ENCODE data around the gene DTNBP1. TPM values are rescaled to one million over a fixed set of nuclear protein-coding genes. Genes with fewer than 3 reads are reported as not detected.
A peak's percentile ranks its signal among the peaks of the same experiment; 100 is the strongest.

Gene DTNBP1
- total RNA-seq, 2 experiments from 2014 or later = 14.6 to 16.3 TPM

DNA sequence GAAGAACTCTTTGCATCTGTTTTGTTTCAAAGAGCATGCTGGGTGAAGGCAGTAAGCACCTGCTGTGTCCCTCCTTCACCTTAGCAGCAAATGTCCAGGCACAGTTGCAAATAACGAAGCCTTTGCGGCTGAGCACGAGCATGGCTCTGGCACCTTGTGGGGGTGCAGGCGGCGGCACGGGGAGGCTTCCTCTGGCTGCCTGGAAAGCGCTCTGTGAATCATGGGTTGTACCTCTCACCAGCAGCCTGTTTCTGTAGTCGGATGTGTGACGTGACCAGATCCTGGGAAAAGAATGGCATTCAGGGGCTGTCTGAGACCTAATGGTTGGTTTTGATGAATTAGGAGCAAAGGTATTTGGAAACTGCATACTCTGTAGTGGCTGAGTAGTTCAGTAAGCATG is 144.8 kb downstream of the DTNBP1 start:
- no peaks in the 10 kb centered on the region for H3K9me3 Mint-ChIP-seq
- H3K4me1 Mint-ChIP-seq (ENCODE audit: low read depth) = no peaks in the 10 kb centered on the region
- no peak for DNase-seq
- intact Hi-C loops (cut with micrococcal nuclease) = no loop called here
- no peaks in the 10 kb centered on the region for H3K27me3 Mint-ChIP-seq (ENCODE audit: low read depth)
- peak overlapping the region; percentile 9 for H3K27ac Mint-ChIP-seq
- H3K36me3 Mint-ChIP-seq (ENCODE audit: low read depth) = peaks cover 42% of the 10 kb centered on the region
- H3K4me3 Mint-ChIP-seq = no peak overlapping the region
- CTCF ChIA-PET = no interaction called here

DNA sequence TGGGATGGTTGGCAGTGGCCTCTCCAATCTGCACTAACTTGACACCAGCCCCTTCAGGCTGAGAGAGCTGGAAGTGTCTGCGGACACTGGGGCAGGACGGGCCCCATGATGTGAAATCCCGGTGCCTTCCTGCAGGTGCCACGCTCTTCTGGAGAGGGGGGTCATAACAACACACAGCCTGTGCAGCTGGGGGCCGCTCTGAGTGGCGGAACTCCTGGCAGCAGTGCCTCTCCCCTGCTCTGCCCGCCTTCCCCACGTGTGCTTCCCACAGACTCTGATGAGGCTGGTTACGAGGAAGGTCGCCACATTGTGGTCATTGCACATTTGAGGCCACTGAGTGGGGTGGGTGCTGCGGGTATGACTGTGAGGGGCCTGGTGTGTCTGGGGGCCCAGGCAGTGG is 145.2 kb downstream of the DTNBP1 start:
- H3K36me3 Mint-ChIP-seq (ENCODE audit: low read depth) = peaks cover 40% of the 10 kb centered on the region

DNA sequence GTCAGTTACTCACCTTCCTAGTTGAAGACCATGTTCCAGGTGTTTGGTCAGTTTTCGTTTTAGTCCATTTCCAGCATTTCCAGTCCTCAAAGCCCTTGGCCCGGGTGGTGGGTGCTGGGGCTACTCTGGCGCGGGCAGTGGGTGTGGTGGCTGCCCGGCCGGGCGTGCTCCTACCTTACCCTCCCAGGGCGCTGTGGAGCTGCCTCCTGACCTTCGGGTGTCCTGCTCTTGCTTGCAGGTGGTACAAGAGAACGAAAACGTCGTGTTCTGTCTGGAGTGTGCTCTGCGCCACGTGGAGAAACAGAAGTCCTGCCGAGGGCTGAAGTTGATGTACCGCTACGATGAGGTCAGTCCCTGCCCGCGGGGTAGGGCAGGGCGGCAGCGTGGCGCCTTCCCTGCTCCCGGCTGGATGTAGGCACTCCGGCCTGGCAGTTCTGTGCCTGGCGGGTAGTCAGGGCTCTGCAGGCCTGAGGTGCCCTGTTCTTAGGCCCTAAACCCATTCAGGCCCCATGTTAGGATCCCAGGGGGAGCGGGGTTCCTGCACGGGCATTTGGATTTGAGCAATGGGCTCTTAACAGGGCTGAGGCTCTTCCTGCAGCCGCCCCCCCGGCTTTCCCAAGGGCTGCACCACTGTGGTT is 145.8 kb downstream of the DTNBP1 start:
- CTCF ChIA-PET = no interaction called here
- H3K27me3 Mint-ChIP-seq (ENCODE audit: low read depth) = no peaks in the 10 kb centered on the region
- no peak overlapping the region for H3K27ac Mint-ChIP-seq
- no peak for DNase-seq
- no peak overlapping the region for H3K4me3 Mint-ChIP-seq
- peaks cover 41% of the 10 kb centered on the region for H3K36me3 Mint-ChIP-seq (ENCODE audit: low read depth)
- intact Hi-C loops (cut with micrococcal nuclease) = no loop called here
- no peaks in the 10 kb centered on the region for H3K4me1 Mint-ChIP-seq (ENCODE audit: low read depth)
- H3K9me3 Mint-ChIP-seq = no peaks in the 10 kb centered on the region

More for the DNA sequence above, 145.2 kb downstream of the DTNBP1 start:
- CTCF ChIA-PET = no interaction called here
- no peak overlapping the region for H3K4me3 Mint-ChIP-seq
- H3K9me3 Mint-ChIP-seq = no peaks in the 10 kb centered on the region
- peak overlapping the region; percentile 9 for H3K27ac Mint-ChIP-seq
- H3K4me1 Mint-ChIP-seq (ENCODE audit: low read depth) = no peaks in the 10 kb centered on the region
- intact Hi-C loops (cut with micrococcal nuclease) = no loop called here
- H3K27me3 Mint-ChIP-seq (ENCODE audit: low read depth) = no peaks in the 10 kb centered on the region
- no peak for DNase-seq

GRCh38 chr6:15516378-15516777 is 146.4 kb downstream of the DTNBP1 start:
- intact Hi-C loops (cut with micrococcal nuclease) = no loop called here
- Mint-ChIP-seq H3K27ac (no peak overlapping the region), H3K27me3 (ENCODE audit: low read depth) (no peaks in the 10 kb centered on the region), H3K4me1 (ENCODE audit: low read depth) (no peaks in the 10 kb centered on the region), H3K9me3 (no peaks in the 10 kb centered on the region), H3K36me3 (ENCODE audit: low read depth) (peaks cover 43% of the 10 kb centered on the region), H3K4me3 (no peak overlapping the region)
- CTCF ChIA-PET = no interaction called here
- no peak for DNase-seq

- no peak for DNase-seq
- Mint-ChIP-seq H3K4me1 (ENCODE audit: low read depth) (no peaks in the 10 kb centered on the region), H3K4me3 (no peak overlapping the region), H3K27me3 (ENCODE audit: low read depth) (no peaks in the 10 kb centered on the region), H3K9me3 (no peaks in the 10 kb centered on the region), H3K36me3 (ENCODE audit: low read depth) (peaks cover 41% of the 10 kb centered on the region), H3K27ac (peak overlapping the region; percentile 46)
- intact Hi-C loops (cut with micrococcal nuclease) = no loop called here
- CTCF ChIA-PET = no interaction called here
Observed at GRCh38 chr6:15515660-15516375, 147.0 kb downstream of the DTNBP1 start.

DNA sequence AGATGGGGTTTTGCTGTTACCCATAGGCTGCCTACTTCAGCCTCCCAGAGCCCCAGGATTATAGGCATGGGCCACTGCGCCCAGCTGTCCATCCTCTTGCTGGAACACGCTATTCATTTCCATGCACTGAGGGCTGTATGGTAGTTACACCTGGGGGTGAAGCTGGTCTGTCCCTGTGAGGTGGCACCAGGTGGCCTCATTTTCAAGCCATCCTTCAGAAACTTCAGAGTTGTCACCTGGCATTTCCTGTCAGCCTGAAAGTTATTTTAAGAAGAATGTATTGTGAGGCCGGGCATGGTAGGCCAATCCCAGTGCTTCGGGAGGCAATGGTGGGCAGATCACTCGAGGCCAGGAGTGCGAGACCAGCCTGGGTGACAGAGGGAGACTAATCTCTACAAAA is 147.6 kb downstream of the DTNBP1 start:
- Mint-ChIP-seq H3K4me1 (ENCODE audit: low read depth) (no peaks in the 10 kb centered on the region), H3K9me3 (no peaks in the 10 kb centered on the region), H3K36me3 (ENCODE audit: low read depth) (peaks cover 40% of the 10 kb centered on the region), H3K27ac (peak overlapping the region; percentile 46), H3K4me3 (no peak overlapping the region), H3K27me3 (ENCODE audit: low read depth) (no peaks in the 10 kb centered on the region)
- intact Hi-C loops (cut with micrococcal nuclease) = no loop called here
- CTCF ChIA-PET = no interaction called here
- no peak for DNase-seq

DNA sequence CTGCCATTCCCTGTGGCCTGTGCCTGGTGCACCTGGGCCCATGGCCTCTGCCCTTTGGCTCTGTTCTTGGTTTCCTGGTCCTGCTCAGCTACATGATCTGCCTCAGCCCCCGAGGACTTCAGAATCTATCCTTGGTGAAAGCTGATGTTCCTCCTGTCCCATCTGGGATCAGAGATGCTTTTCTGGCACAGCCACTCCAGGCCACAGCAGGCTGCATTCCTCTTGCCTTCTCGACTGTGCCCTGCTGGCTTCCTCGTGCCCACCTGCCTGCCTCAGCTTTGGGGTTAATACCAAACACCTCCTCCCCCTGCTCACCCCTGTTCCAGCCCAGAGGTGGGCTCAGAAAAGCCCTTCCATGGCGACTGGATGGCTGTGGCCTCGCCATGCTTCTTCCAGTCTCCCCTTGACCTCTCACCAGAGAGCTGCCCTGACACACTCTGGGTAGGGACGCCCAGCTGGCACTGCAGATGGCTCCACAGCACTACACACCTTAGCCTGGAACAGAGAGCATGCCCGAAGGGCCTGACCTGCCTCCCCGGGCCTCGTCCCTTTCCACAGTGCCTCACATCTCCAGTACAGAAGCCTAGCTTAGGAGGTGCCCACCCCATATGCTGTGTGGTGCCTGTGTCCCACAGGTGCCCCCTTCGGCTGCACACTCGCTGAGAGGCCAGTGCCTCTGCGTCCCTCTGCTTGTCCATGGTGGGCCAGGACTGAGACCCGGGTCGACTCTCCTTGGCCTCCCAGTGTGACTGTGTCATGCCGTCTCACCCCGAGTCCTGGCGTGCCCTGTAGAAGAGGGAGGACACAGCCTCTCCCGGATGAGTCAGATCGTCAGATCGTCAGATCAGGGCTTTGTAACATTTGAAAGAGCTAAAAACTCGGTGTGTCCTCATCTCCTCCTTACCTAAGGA is 148.8 kb downstream of the DTNBP1 start:
- no peak overlapping the region for H3K4me3 Mint-ChIP-seq
- H3K4me1 Mint-ChIP-seq (ENCODE audit: low read depth) = no peaks in the 10 kb centered on the region
- H3K36me3 Mint-ChIP-seq (ENCODE audit: low read depth) = peaks cover 41% of the 10 kb centered on the region
- DNase-seq = no peak
- peak overlapping the region; percentile 41 for H3K27ac Mint-ChIP-seq
- CTCF ChIA-PET = interaction anchor here (1.2 kb wide), 1 partner anchor 110 kb away, joined by 3 read pairs; no protein-coding TSS in a partner anchor
- H3K27me3 Mint-ChIP-seq (ENCODE audit: low read depth) = no peaks in the 10 kb centered on the region
- intact Hi-C loops (cut with micrococcal nuclease) = no loop called here
- no peaks in the 10 kb centered on the region for H3K9me3 Mint-ChIP-seq

GRCh38 chr6:15513131-15513771 is 149.6 kb downstream of the DTNBP1 start:
- no peak overlapping the region for H3K27ac Mint-ChIP-seq
- no peak for DNase-seq
- H3K4me1 Mint-ChIP-seq (ENCODE audit: low read depth) = no peaks in the 10 kb centered on the region
- peaks cover 46% of the 10 kb centered on the region for H3K36me3 Mint-ChIP-seq (ENCODE audit: low read depth)
- no peaks in the 10 kb centered on the region for H3K27me3 Mint-ChIP-seq (ENCODE audit: low read depth)
- intact Hi-C loops (cut with micrococcal nuclease) = no loop called here
- no peak overlapping the region for H3K4me3 Mint-ChIP-seq
- no peaks in the 10 kb centered on the region for H3K9me3 Mint-ChIP-seq
- CTCF ChIA-PET = interaction anchor here (1.2 kb wide), 1 partner anchor 110 kb away, joined by 3 read pairs; no protein-coding TSS in a partner anchor

DNA sequence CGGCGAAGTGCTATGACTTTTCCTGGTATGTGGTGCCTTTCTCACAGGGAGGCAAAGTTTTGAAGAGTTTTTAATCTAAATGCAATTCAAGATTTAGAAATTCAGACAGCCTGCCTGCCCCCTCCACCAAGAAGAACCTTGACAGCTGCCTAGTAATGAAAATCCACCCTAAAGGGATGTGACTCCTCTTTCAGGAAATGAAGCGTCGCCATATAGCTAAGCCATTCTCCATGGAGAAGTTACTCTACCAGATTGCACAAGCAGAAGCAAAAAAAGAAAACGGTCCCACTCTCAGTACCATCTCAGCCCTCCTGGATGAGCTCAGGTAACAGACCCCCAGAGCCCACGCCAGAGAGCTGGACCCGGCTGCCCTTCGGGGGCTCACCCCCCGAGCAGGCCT is 150.1 kb downstream of the DTNBP1 start:
- H3K9me3 Mint-ChIP-seq = no peaks in the 10 kb centered on the region
- no peak overlapping the region for H3K27ac Mint-ChIP-seq
- CTCF ChIA-PET = interaction anchor here (1.2 kb wide), 1 partner anchor 111 kb away, joined by 3 read pairs; no protein-coding TSS in a partner anchor
- H3K4me3 Mint-ChIP-seq = no peak overlapping the region
- peaks cover 44% of the 10 kb centered on the region for H3K36me3 Mint-ChIP-seq (ENCODE audit: low read depth)
- no peaks in the 10 kb centered on the region for H3K4me1 Mint-ChIP-seq (ENCODE audit: low read depth)
- intact Hi-C loops (cut with micrococcal nuclease) = no loop called here
- no peak for DNase-seq
- H3K27me3 Mint-ChIP-seq (ENCODE audit: low read depth) = no peaks in the 10 kb centered on the region

GRCh38 chr6:15512126-15512525 is 150.7 kb downstream of the DTNBP1 start:
- H3K9me3 Mint-ChIP-seq = no peaks in the 10 kb centered on the region
- peaks cover 43% of the 10 kb centered on the region for H3K36me3 Mint-ChIP-seq (ENCODE audit: low read depth)
- intact Hi-C loops (cut with micrococcal nuclease) = no loop called here
- no peaks in the 10 kb centered on the region for H3K27me3 Mint-ChIP-seq (ENCODE audit: low read depth)
- CTCF ChIA-PET = no interaction called here
- no peak overlapping the region for H3K27ac Mint-ChIP-seq
- no peak for DNase-seq
- H3K4me3 Mint-ChIP-seq = no peak overlapping the region
- no peaks in the 10 kb centered on the region for H3K4me1 Mint-ChIP-seq (ENCODE audit: low read depth)

GRCh38 chr6:15511248-15512125 is 151.3 kb downstream of the DTNBP1 start:
- intact Hi-C loops (cut with micrococcal nuclease) = no loop called here
- Mint-ChIP-seq H3K4me3 (no peak overlapping the region), H3K9me3 (no peaks in the 10 kb centered on the region), H3K27ac (no peak overlapping the region), H3K27me3 (ENCODE audit: low read depth) (no peaks in the 10 kb centered on the region), H3K4me1 (ENCODE audit: low read depth) (no peaks in the 10 kb centered on the region), H3K36me3 (ENCODE audit: low read depth) (peaks cover 46% of the 10 kb centered on the region)
- CTCF ChIA-PET = no interaction called here
- no peak for DNase-seq
